HUES48 (cell line): Measurements from ENCODE around the gene RPL9.

ENCODE experiments used
- H3K27ac ChIP-seq: one replicate; pipeline ENCODE4 v1.7.0; 2013; ENCODE audit warnings: low read depth, low read length, inconsistent platforms
- H3K27me3 ChIP-seq: 2 replicates; pipeline ENCODE4 v1.6.1; 2013; ENCODE audit warnings: mild to moderate bottlenecking, low read length; ENCODE audit not compliant: control insufficient read depth, insufficient read depth
- H3K36me3 ChIP-seq: 2 replicates; pipeline ENCODE4 v1.6.1; 2013; ENCODE audit warnings: low read length; ENCODE audit not compliant: control insufficient read depth, insufficient read depth
- H3K4me1 ChIP-seq: 2 replicates; pipeline ENCODE4 v1.6.1; 2013; ENCODE audit warnings: mild to moderate bottlenecking, low read length; ENCODE audit not compliant: control insufficient read depth, insufficient read depth
- H3K4me3 ChIP-seq: 2 replicates; pipeline ENCODE4 v1.5.1; 2013; ENCODE audit warnings: mild to moderate bottlenecking, low read depth, low read length
- H3K9ac ChIP-seq: 2 replicates; pipeline ENCODE4 v1.6.1; 2013; ENCODE audit warnings: mild to moderate bottlenecking, low read depth, low read length, moderate library complexity
- H3K9me3 ChIP-seq: 2 replicates; pipeline ENCODE4 v1.6.1; 2013; ENCODE audit warnings: low read length; ENCODE audit not compliant: control insufficient read depth, insufficient read depth

RPL9 gene

GRCh38 chr4:39486221-39486804 lies 27.6 kb upstream of the RPL9 start:
- no peaks in the 10 kb centered on the region for H3K4me1 ChIP-seq
- no peaks in the 10 kb centered on the region for H3K27me3 ChIP-seq
- H3K4me3 ChIP-seq = no peak overlapping the region
- no peaks in the 10 kb centered on the region for H3K36me3 ChIP-seq
- H3K9ac ChIP-seq = no peak overlapping the region
- H3K27ac ChIP-seq = no peak overlapping the region
- H3K9me3 ChIP-seq = no peaks in the 10 kb centered on the region

- H3K9me3 ChIP-seq = no peaks in the 10 kb centered on the region
- H3K9ac ChIP-seq = no peak overlapping the region
- no peaks in the 10 kb centered on the region for H3K4me1 ChIP-seq
- H3K36me3 ChIP-seq = no peaks in the 10 kb centered on the region
- H3K27me3 ChIP-seq = no peaks in the 10 kb centered on the region
- H3K27ac ChIP-seq = no peak overlapping the region
- no peak overlapping the region for H3K4me3 ChIP-seq
Observed at GRCh38 chr4:39484582-39485272, 26.0 kb upstream of the RPL9 start.

DNA sequence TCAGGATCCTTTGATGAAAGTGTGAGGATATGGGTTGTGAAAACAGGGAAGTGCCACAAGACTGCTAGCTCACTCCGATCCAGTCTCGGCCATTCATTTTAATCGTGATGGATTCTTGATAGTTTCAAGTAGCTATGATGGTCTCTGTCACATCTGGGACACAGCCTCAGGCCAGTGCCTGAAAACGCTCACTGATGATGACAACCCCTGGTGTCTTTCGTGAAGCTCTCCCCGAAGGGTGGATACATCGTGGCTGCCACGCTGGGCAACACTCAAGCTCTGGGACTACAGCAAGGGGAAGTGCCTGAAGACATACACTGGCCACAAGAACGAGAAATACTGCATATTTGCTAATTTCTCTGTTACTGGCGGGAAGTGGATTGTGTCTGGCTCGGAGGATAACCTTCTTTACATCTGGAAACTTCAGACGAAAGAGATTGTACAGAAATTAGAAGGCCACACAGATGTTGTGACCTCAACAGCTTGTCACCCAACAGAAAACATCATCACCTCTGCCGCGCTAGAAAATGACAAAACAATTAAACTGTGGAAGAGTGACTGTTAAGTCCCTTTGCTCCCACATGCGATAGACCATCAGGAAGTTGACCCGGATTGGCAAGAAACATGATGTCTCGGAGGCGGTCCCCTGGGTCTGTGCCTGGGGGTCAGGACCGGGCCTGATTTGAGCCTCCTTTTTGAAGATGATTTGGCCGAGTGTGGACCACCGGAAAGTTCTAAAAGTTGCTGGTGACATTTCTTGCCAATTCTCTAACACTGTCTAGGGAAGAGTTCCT lies 22.4 kb upstream of the RPL9 start:
- H3K27ac ChIP-seq = no peak overlapping the region
- no peaks in the 10 kb centered on the region for H3K4me1 ChIP-seq
- H3K36me3 ChIP-seq = peaks cover 14% of the 10 kb centered on the region
- H3K4me3 ChIP-seq = no peak overlapping the region
- H3K9me3 ChIP-seq = no peaks in the 10 kb centered on the region
- no peaks in the 10 kb centered on the region for H3K27me3 ChIP-seq
- H3K9ac ChIP-seq = no peak overlapping the region

DNA sequence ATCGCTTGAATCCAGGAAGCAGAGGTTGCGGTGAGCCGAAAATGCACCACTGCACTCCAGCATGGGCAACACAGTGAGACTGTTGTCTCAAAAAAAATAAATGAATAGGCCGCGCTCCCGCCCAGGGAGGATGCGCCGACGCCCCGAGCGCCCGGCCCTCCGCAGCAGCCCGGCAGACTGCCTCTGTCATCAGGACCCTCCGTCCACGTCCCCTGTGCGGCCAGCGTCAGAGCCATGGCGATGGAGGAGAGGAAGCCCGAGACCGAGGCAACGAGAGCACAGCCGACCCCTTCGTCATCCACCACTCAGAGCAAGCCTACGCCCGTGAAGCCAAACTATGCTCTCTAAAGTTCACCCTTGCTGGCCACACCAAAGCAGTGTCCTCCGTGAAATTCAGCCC lies 21.5 kb upstream of the RPL9 start:
- Histone ChIP-seq H3K9ac (no peak overlapping the region), H3K27ac (no peak overlapping the region), H3K4me1 (no peaks in the 10 kb centered on the region), H3K27me3 (no peaks in the 10 kb centered on the region), H3K4me3 (no peak overlapping the region), H3K9me3 (no peaks in the 10 kb centered on the region), H3K36me3 (peaks cover 17% of the 10 kb centered on the region)

DNA sequence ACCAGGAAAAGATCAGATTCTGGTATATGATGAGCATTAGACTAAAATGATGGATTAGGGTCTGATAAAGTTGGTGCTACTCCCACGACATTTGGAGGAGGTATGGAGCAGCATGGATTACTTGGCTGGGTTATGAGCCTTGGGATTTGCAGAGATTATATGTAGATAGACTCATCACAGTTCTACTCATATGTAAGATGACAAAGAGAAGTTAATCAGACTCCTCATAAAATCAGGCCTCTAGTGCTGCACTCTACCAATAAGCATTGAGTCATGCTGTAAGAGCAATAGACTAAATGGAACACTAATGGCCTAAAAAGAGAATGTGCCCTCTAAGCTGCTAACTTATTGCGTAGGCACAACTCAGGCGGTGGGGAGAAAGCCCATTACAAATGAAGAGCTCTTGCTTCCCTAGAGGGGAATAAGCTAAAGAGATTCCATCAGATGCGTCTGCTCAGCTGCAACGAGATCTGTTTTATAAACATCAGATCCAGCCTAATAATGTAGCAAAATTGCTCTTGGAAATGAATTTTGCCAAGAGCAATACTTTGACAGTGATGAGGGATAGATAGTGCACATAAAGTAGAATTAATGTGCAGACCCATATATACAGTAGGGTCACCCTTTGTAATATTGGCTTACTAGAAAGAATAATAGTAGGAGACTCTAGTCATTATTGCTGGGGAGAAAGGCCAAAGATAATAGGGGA lies 17.6 kb upstream of the RPL9 start:
- H3K4me1 ChIP-seq = no peaks in the 10 kb centered on the region
- H3K9me3 ChIP-seq = no peaks in the 10 kb centered on the region
- H3K27me3 ChIP-seq = no peaks in the 10 kb centered on the region
- H3K27ac ChIP-seq = no peak overlapping the region
- H3K36me3 ChIP-seq = peaks cover 41% of the 10 kb centered on the region
- no peak overlapping the region for H3K9ac ChIP-seq
- H3K4me3 ChIP-seq = no peak overlapping the region

GRCh38 chr4:39472396-39472795 lies 13.7 kb upstream of the RPL9 start:
- Histone ChIP-seq H3K9me3 (no peaks in the 10 kb centered on the region), H3K27me3 (no peaks in the 10 kb centered on the region), H3K4me1 (no peaks in the 10 kb centered on the region), H3K9ac (no peak overlapping the region), H3K36me3 (peaks cover 67% of the 10 kb centered on the region), H3K4me3 (no peak overlapping the region), H3K27ac (no peak overlapping the region)

DNA sequence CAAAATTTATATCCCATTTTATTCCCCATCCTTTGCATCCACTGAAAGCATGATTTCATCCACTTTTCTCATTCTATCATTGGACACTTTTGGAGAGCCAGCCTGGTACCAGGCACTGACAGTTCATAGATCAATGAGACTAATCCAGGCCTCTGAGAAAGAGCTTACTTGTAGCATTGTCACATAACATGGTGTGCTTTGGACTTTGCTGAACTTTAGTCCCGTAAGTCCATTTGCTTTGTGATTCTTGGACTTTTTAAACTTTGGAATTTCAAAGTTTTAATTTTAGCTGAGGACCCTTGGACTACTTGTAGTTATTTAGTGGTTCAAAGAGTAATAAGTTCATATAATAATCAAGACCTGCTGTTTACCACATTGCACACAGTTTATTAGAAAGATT lies 11.7 kb upstream of the RPL9 start:
- H3K36me3 ChIP-seq = peaks cover 70% of the 10 kb centered on the region
- no peaks in the 10 kb centered on the region for H3K27me3 ChIP-seq
- no peaks in the 10 kb centered on the region for H3K9me3 ChIP-seq
- H3K4me1 ChIP-seq = no peaks in the 10 kb centered on the region
- no peak overlapping the region for H3K27ac ChIP-seq
- H3K4me3 ChIP-seq = no peak overlapping the region
- H3K9ac ChIP-seq = no peak overlapping the region

- H3K9me3 ChIP-seq = no peaks in the 10 kb centered on the region
- no peak overlapping the region for H3K9ac ChIP-seq
- H3K4me3 ChIP-seq = no peak overlapping the region
- no peaks in the 10 kb centered on the region for H3K4me1 ChIP-seq
- peaks cover 78% of the 10 kb centered on the region for H3K36me3 ChIP-seq
- peak overlapping the region; percentile 59 for H3K27ac ChIP-seq
- H3K27me3 ChIP-seq = no peaks in the 10 kb centered on the region
Observed at GRCh38 chr4:39469429-39470077, 10.8 kb upstream of the RPL9 start.

DNA sequence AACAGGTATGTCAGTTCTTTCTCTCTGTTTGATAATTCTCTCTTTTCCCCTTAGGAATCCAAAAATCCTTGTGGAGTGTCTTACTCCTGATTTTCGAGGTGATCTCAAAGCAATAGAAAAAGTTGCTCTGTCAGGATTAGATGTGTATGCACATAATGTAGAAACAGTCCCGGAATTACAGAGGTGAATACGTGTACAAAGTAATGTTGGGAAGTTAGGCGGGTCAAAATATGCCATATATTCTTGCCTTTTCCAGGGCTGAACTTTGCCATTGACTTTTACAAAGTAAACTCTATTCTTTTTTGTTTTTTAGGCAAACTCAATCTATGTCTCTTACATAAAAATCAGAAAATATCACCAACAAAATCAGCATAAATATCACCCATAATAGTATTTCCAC lies 8.7 kb upstream of the RPL9 start:
- no peaks in the 10 kb centered on the region for H3K4me1 ChIP-seq
- H3K27ac ChIP-seq = no peak overlapping the region
- H3K36me3 ChIP-seq = peaks cover 82% of the 10 kb centered on the region
- H3K9ac ChIP-seq = no peak overlapping the region
- H3K4me3 ChIP-seq = no peak overlapping the region
- no peaks in the 10 kb centered on the region for H3K27me3 ChIP-seq
- no peaks in the 10 kb centered on the region for H3K9me3 ChIP-seq

DNA sequence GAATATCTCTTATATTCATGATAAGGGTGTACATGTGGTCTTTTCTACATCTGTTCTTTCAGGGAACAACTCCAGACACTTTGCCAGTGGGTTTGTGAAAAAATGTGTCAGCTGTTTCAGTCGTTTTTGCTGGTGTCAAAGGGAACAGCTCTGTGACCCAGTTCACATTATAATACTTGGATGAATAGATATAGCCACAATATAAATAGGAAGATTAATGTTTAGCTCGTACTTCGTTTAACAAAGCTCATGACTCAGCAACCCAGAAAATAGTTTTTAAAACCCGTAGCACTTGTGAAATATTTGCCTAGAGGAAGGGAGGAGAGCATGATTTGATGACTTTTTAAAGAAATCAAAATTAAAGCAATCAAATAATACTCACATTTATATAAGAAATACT lies 8.0 kb upstream of the RPL9 start:
- Histone ChIP-seq H3K27ac (no peak overlapping the region), H3K9ac (no peak overlapping the region), H3K4me3 (no peak overlapping the region), H3K27me3 (no peaks in the 10 kb centered on the region), H3K36me3 (peaks cover 81% of the 10 kb centered on the region), H3K4me1 (no peaks in the 10 kb centered on the region), H3K9me3 (no peaks in the 10 kb centered on the region)
